Astrocyte of the cerebellum (primary cell): ENCODE results near the gene L1TD1.
"Not testable (repeated sequence)": the region's sequence is repeated elsewhere in the genome, so short reads cannot be mapped to it uniquely, and the experiment has no call there.

Experiments
- DNase-seq: peaks from one replicate; pipeline ENCODE4 v3.0.0-alpha.2; 2011; ENCODE audit warnings: low read depth
- H3K4me3 ChIP-seq: 2 replicates; pipeline ENCODE4 v1.5.1; 2011; ENCODE audit warnings: mild to moderate bottlenecking, low read depth, low read length, moderate library complexity
- in situ Hi-C: cut with HindIII; loops from 2 replicates; pipeline ENCODE4 v1.10.0; 2017; ENCODE audit warnings: low sequenced_read_pairs
- TF ChIP-seq, protein P1 (sequence below): IDR thresholded peaks from 2 replicates; pipeline ENCODE4 v1.5.1; 2012; ENCODE audit warnings: low read length, low read depth, moderate library complexity, mild to moderate bottlenecking; ENCODE audit errors: missing control alignments

Gene L1TD1

DNA sequence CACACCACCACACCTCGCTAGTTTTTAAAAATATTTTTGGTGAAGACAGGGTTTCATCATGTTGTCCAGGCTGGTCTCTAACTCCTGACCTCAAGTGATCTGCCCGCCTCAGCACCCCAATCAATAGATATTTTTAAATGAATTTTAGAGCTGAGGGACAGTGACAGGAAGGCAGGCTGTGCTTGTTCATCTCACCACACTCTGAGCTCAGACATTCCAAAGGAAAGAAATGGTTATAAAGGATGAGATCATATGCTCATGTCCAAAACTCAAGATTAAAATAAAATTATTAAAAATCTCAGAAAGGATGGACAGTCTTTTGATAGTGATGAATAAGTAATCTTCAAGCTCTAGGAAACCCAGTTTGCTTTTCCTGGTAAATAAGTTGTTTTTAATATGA lies 40.9 kb downstream of the L1TD1 start:
- H3K4me3 ChIP-seq, result no peak overlapping the region
- in situ Hi-C loops, result no loop called here
- TF ChIP-seq, protein P1, sequence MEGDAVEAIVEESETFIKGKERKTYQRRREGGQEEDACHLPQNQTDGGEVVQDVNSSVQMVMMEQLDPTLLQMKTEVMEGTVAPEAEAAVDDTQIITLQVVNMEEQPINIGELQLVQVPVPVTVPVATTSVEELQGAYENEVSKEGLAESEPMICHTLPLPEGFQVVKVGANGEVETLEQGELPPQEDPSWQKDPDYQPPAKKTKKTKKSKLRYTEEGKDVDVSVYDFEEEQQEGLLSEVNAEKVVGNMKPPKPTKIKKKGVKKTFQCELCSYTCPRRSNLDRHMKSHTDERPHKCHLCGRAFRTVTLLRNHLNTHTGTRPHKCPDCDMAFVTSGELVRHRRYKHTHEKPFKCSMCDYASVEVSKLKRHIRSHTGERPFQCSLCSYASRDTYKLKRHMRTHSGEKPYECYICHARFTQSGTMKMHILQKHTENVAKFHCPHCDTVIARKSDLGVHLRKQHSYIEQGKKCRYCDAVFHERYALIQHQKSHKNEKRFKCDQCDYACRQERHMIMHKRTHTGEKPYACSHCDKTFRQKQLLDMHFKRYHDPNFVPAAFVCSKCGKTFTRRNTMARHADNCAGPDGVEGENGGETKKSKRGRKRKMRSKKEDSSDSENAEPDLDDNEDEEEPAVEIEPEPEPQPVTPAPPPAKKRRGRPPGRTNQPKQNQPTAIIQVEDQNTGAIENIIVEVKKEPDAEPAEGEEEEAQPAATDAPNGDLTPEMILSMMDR, result no peak
- DNase-seq, result no peak

DNA sequence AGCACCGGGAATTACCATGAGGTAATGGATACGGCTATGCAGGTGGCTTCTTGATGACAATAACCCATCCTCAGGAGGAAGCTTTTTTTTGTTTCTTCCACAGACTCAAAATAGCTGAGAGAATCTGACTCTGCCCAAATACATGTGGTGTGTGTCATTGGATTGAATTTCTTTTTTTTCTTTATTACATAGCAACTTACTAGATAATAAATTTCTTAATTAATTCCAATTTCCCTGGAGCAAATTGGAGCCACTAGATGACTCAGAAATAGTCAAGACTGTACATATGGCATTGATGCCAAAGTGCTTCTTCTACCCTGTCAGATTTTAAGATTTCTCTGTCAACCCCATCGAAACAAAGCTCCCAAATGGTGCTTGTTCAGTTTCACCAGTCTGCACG lies 42.7 kb downstream of the L1TD1 start:
- in situ Hi-C loops, result no loop called here
- TF ChIP-seq, protein P1, result no peak
- H3K4me3 ChIP-seq, result no peak overlapping the region
- no peak for DNase-seq

DNA sequence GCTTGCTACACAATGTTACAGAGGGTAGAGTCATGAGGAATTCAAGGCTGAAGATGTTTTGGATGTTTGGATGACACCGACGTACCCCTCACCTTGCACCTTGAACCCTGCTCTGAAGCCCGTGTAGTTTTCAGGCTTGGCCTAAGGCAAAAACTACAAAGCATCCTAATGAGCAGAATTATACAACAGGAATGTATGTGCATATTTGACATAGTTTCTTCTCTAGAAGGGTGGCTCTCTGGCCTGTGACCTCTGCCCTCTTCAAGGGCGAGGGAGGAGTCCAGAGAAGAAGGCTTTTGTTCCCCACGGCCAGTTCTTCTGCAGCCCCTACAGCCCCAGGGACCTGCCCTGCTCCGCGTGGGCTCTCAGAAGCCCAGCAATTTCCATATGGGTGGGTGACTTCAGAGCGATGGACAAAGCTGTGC lies 43.3 kb downstream of the L1TD1 start:
- no peak for DNase-seq
- TF ChIP-seq, protein P1, result no peak
- in situ Hi-C loops, result no loop called here
- no peak overlapping the region for H3K4me3 ChIP-seq

DNA sequence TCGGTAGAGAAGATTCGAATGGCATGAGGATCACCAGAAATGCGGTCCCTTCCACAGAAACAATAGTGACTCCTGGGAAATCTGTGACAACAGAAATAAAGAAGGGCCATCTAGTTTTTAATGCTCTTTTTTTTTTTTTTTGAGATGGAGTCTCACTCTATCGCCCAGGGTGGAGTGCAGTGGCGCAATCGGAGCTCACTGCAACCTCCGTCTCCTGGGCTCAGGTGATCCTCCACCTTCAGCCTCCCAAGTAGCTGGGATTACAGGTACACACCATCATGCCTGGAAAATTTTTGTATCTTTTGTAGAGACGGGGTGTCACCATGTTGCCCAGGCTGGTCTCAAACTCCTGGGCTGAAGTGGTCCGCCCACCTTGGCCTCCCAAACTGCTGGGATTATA lies 43.9 kb downstream of the L1TD1 start:
- in situ Hi-C loops, result no loop called here
- no peak for DNase-seq
- TF ChIP-seq, protein P1, result no peak
- H3K4me3 ChIP-seq, result no peak overlapping the region

DNA sequence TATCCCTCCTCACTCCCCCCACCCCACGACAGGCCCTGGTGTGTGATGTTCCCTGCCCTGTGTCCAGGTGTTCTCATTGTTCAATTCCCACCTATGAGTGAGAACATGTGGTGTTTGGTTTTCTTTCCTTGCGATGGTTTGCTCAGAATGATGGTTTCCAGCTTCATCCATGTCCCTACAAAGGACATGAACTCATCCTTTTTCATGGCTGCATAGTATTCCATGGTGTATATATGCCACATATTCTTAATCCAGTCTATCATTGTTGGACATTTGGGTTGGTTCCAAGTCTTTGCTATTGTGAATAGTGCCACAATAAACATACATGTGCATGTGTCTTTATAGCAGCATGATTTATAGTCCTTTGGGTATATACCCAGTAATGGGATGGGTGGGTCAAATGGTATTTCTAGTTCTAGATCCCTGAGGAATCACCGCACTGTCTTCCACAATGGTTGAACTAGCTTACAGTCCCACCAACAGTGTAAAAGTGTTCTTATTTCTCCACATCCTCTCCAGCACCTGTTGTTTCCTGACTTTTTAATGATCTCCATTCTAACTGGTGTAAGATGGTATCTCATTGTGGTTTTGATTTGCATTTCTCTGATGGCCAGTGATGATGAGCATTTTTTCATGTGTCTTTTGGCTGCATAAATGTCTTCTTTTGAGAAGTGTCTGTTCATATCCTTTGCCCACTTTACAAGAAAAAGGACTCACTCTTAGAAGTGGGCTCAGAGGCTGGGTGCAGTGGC lies 45.2 kb downstream of the L1TD1 start:
- in situ Hi-C loops, H3K4me3 ChIP-seq, DNase-seq: not testable (repeated sequence)

DNA sequence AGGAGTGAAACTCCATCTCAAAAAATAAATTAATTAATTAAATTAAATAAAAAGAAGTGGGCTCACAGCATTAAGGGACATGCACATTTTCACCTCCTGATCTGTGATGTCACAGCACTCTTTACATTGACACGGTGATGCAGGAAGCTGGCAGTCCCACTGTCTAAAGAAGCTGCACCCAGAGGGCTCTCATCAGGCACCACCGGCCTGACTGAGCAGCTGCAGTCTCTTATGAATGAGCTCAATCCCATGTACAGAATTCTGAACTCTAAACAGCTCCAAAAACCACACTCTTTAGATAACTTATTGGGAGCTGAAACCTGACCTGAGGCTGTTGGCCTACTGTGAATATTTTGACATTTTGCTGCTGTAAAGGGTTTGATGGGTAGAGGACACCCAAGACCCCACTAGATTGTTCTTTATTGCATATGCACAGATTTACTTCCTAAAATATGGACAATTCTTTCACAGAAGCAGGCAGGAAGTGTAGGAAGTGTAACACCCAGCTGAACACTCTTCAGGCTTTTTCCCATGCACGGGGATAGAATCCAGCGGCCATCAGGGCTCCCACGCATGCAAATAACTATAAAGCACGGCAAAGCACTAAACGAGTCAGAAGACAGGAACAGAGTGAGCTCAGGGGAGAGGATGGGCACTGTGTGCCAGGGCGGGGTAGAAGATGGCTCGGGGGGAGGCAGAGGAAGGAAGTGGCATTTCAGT lies 46.2 kb downstream of the L1TD1 start:
- in situ Hi-C loops, result no loop called here
- no peak overlapping the region for H3K4me3 ChIP-seq
- TF ChIP-seq, protein P1, result no peak
- DNase-seq, result no peak
